PC-9 (cell line): ENCODE data around the gene TNXB. TPM values are rescaled to one million over a fixed set of nuclear protein-coding genes. Genes with fewer than 3 reads are reported as not detected.
"Not testable (repeated sequence)": the region's sequence is repeated elsewhere in the genome, so short reads cannot be mapped to it uniquely, and the experiment has no call there.

Source experiments
- BruUV-seq: library from RNA; stranded (reverse); fragments of 400-500 nt; replicated peaks from 2 replicates; lab custom pipeline; 2021; lab: Mats Ljungman, UMichigan
- CTCF ChIA-PET: fragments of 300-600 bp; sonication (Branson Sonifier 250); formaldehyde crosslinking; loops from one replicate; lab custom pipeline; 2022; ENCODE audit warnings: antibody characterized with exemption; lab: Charles Lee
- POLR2A ChIA-PET: fragments of 300-600 bp; sonication (Branson Sonifier 250); formaldehyde crosslinking; loops from one replicate; lab custom pipeline; 2022; ENCODE audit warnings: antibody characterized with exemption; ENCODE audit not compliant: unreplicated experiment; lab: Charles Lee
- DNase-seq, 2 experiments: peaks; one replicate each; pipeline versions ENCODE4 v3.0.0 to v3.0.0-alpha.2; 2015 to 2022; ENCODE audit warnings: mixed read lengths in 1 of 2
- H2AFZ ChIP-seq: fragments of 200-600 bp; sonication (generic); 2 replicates; pipeline ENCODE4 v1.8.1; 2017; ENCODE audit warnings: antibody characterized with exemption
- H3F3A ChIP-seq: fragments of 200-600 bp; sonication (generic); 2 replicates; pipeline ENCODE4 v1.8.1; 2017; ENCODE audit warnings: antibody characterized with exemption, mild to moderate bottlenecking, low read depth; ENCODE audit not compliant: insufficient read depth
- H3K27ac ChIP-seq: fragments of 200-600 bp; sonication (generic); 2 replicates; pipeline ENCODE4 v1.6.1; 2016; ENCODE audit warnings: mixed run types
- H3K27me3 ChIP-seq: fragments of 200-600 bp; sonication (generic); 2 replicates; pipeline ENCODE4 v1.6.1; 2016; ENCODE audit warnings: low read depth, mixed run types; ENCODE audit not compliant: insufficient read depth
- H3K36me3 ChIP-seq: fragments of 200-600 bp; sonication (generic); 2 replicates; pipeline ENCODE4 v1.6.1; 2016; ENCODE audit warnings: low read depth, mixed run types
- H3K4me1 ChIP-seq: fragments of 200-600 bp; sonication (generic); replicated peaks from 2 replicates; pipeline ENCODE4 v1.6.1; 2016; ENCODE audit warnings: mixed run types; ENCODE audit not compliant: insufficient read depth
- H3K4me2 ChIP-seq: fragments of 200-600 bp; sonication (generic); 2 replicates; pipeline ENCODE4 v1.6.1; 2017; ENCODE audit warnings: mixed run types
- H3K4me3 ChIP-seq: fragments of 200-600 bp; sonication (generic); 2 replicates; pipeline ENCODE4 v1.6.1; 2016; ENCODE audit warnings: mixed run types
- H3K79me2 ChIP-seq: fragments of 200-600 bp; sonication (generic); 2 replicates; pipeline ENCODE4 v1.6.1; 2017; ENCODE audit warnings: low read depth, mixed run types
- H3K9me2 ChIP-seq: fragments of 200-600 bp; sonication (generic); 2 replicates; pipeline ENCODE4 v1.8.1; 2017; ENCODE audit warnings: mild to moderate bottlenecking; ENCODE audit not compliant: insufficient read depth
- H3K9me3 ChIP-seq: fragments of 200-600 bp; sonication (generic); 2 replicates; pipeline ENCODE4 v1.8.1; 2016; ENCODE audit warnings: low read depth; ENCODE audit not compliant: insufficient read depth
- H4K20me1 ChIP-seq: fragments of 200-600 bp; sonication (generic); 2 replicates; pipeline ENCODE4 v1.8.1; 2017; ENCODE audit not compliant: insufficient read depth
- CTCF ChIP-seq: fragments of 200-600 bp; sonication (generic); conservative IDR thresholded peaks from 2 replicates; pipeline ENCODE4 v1.6.1; 2017; ENCODE audit warnings: mixed run types, antibody characterized with exemption, mild to moderate bottlenecking, moderate library complexity
- EZH2 ChIP-seq: fragments of 200-600 bp; sonication (generic); IDR thresholded peaks from 2 replicates; pipeline ENCODE4 v1.8.0; 2017; ENCODE audit warnings: antibody characterized with exemption, low read depth
- intact Hi-C: fragments of 100-400 bp; cut with micrococcal nuclease; formaldehyde crosslinking; loops from one replicate; pipeline ENCODE4 v1.10.0; 2022; ENCODE audit not compliant: unreplicated experiment
- total RNA-seq: library from RNA; stranded (reverse); gene quantifications from 2 replicates; pipeline ENCODE4 v1.2.3, GENCODE V29; 2021

TNXB gene
- total RNA-seq, 1 experiment from 2014 or later = 15.1 TPM

- Histone ChIP-seq H3K27ac (no peak overlapping the region), H3K27me3 (no peaks in the 10 kb centered on the region), H3K9me3 (no peaks in the 10 kb centered on the region), H3K9me2 (no peaks in the 10 kb centered on the region), H2AFZ (no peak overlapping the region), H3K36me3 (no peaks in the 10 kb centered on the region), H3K4me1 (no peaks in the 10 kb centered on the region), H3K79me2 (no peaks in the 10 kb centered on the region), H3F3A (no peaks in the 10 kb centered on the region), H3K4me3 (no peak overlapping the region), H4K20me1 (no peaks in the 10 kb centered on the region), H3K4me2 (no peak overlapping the region)
- DNase-seq = no peak
- TF ChIP-seq EZH2 (no peak), CTCF (no peak)
- POLR2A ChIA-PET = no interaction called here
- intact Hi-C loops = no loop called here
- CTCF ChIA-PET = no interaction called here
- no TSS peak for BruUV-seq
Observed at GRCh38 chr6:32069460-32069859, 39.7 kb downstream of the TNXB start.

- H4K20me1 ChIP-seq = no peaks in the 10 kb centered on the region
- POLR2A ChIA-PET = no interaction called here
- intact Hi-C loops = no loop called here
- H3K36me3 ChIP-seq = no peaks in the 10 kb centered on the region
- no peak overlapping the region for H3K27ac ChIP-seq
- no peak overlapping the region for H3K4me3 ChIP-seq
- H2AFZ ChIP-seq = no peak overlapping the region
- CTCF ChIA-PET = no interaction called here
- H3K4me1 ChIP-seq = no peaks in the 10 kb centered on the region
- H3K4me2 ChIP-seq = no peak overlapping the region
- TF ChIP-seq CTCF (no peak), EZH2 (no peak)
- no peaks in the 10 kb centered on the region for H3K79me2 ChIP-seq
- no peaks in the 10 kb centered on the region for H3K9me3 ChIP-seq
- H3K9me2 ChIP-seq = no peaks in the 10 kb centered on the region
- no peaks in the 10 kb centered on the region for H3K27me3 ChIP-seq
- no TSS peak for BruUV-seq
- H3F3A ChIP-seq = no peaks in the 10 kb centered on the region
- no peak for DNase-seq
Observed at GRCh38 chr6:32068867-32069266, 40.3 kb downstream of the TNXB start.

GRCh38 chr6:32068315-32068714 lies 40.8 kb downstream of the TNXB start:
- H4K20me1 ChIP-seq, H3K4me3 ChIP-seq, POLR2A ChIA-PET, H3K36me3 ChIP-seq, BruUV-seq, H3K9me2 ChIP-seq, H3K4me2 ChIP-seq, H3K79me2 ChIP-seq, CTCF ChIA-PET, H3K4me1 ChIP-seq, H3K9me3 ChIP-seq, H3F3A ChIP-seq, H2AFZ ChIP-seq, DNase-seq, intact Hi-C loops, H3K27me3 ChIP-seq, H3K27ac ChIP-seq: not testable (repeated sequence)

- H2AFZ ChIP-seq, CTCF ChIA-PET, H3F3A ChIP-seq, POLR2A ChIA-PET, H3K27me3 ChIP-seq, H3K4me2 ChIP-seq, H4K20me1 ChIP-seq, DNase-seq, H3K27ac ChIP-seq, H3K4me3 ChIP-seq, H3K36me3 ChIP-seq, H3K9me3 ChIP-seq, H3K9me2 ChIP-seq, intact Hi-C loops, H3K79me2 ChIP-seq, H3K4me1 ChIP-seq, BruUV-seq: not testable (repeated sequence)
Observed at GRCh38 chr6:32067521-32067920, 41.6 kb downstream of the TNXB start.
